ENCODE measurements around the gene FOXN1.

The FOXN1 gene

GRCh38 chr17:28478712-28479615 lies 27.2 kb upstream of the FOXN1 start:
- no peak for DNase-seq (ENCODE audit: low spot score)

- DNase-seq (ENCODE audit: low spot score), result no peak
Measured at GRCh38 chr17:28480278-28480677, 25.9 kb upstream of the FOXN1 start.

- DNase-seq (ENCODE audit: low spot score), result no peak
Measured at GRCh38 chr17:28480799-28481571, 25.2 kb upstream of the FOXN1 start.

GRCh38 chr17:28482551-28483199 lies 23.5 kb upstream of the FOXN1 start:
- DNase-seq (ENCODE audit: low spot score), result no peak

- no peak for DNase-seq (ENCODE audit: low spot score)
Measured at GRCh38 chr17:28484296-28484695, 21.9 kb upstream of the FOXN1 start.

GRCh38 chr17:28485049-28485448 lies 21.1 kb upstream of the FOXN1 start:
- DNase-seq (ENCODE audit: low spot score), result no peak

- no peak for DNase-seq (ENCODE audit: low spot score)
Measured at GRCh38 chr17:28487881-28488532, 18.1 kb upstream of the FOXN1 start.

- DNase-seq (ENCODE audit: low spot score), result no peak
Measured at GRCh38 chr17:28488533-28489276, 17.4 kb upstream of the FOXN1 start.

GRCh38 chr17:28491286-28491685 lies 14.9 kb upstream of the FOXN1 start:
- DNase-seq (ENCODE audit: low spot score), result no peak

- no peak for DNase-seq (ENCODE audit: low spot score)
Measured at GRCh38 chr17:28491860-28492259, 14.3 kb upstream of the FOXN1 start.

- no peak for DNase-seq (ENCODE audit: low spot score)
Measured at GRCh38 chr17:28492352-28493310, 13.5 kb upstream of the FOXN1 start.

GRCh38 chr17:28493460-28493859 lies 12.7 kb upstream of the FOXN1 start:
- DNase-seq (ENCODE audit: low spot score), result no peak

- DNase-seq (ENCODE audit: low spot score), result peak; percentile 84
Measured at GRCh38 chr17:28494445-28495188, 11.5 kb upstream of the FOXN1 start.

- no peak for DNase-seq (ENCODE audit: low spot score)
Measured at GRCh38 chr17:28495635-28496034, 10.5 kb upstream of the FOXN1 start.

- no peak for DNase-seq (ENCODE audit: low spot score)
Measured at GRCh38 chr17:28497931-28498330, 8.2 kb upstream of the FOXN1 start.

GRCh38 chr17:28498652-28499363 lies 7.3 kb upstream of the FOXN1 start:
- no peak for DNase-seq (ENCODE audit: low spot score)

GRCh38 chr17:28499364-28499664 lies 6.8 kb upstream of the FOXN1 start:
- DNase-seq (ENCODE audit: low spot score), result no peak

GRCh38 chr17:28499684-28500357 lies 6.3 kb upstream of the FOXN1 start:
- no peak for DNase-seq (ENCODE audit: low spot score)

Data from Ammon's horn (tissue), 1 donor.